SK-N-SH (cell line): ENCODE measurements around the gene COBLL1. TPM values are rescaled to one million over a fixed set of nuclear protein-coding genes. Genes with fewer than 3 reads are reported as not detected.

Experiments used
- CTCF ChIA-PET: fragments of 300-600, 350-600 bp; formaldehyde crosslinking; extraction: SDS; loops from one replicate; lab custom pipeline; 2021; lab: Yijun Ruan, JAX
- POLR2A ChIA-PET: fragments of 350-600 bp; sonication (Branson Sonifier 250); formaldehyde crosslinking; extraction: SDS; loops from one replicate; lab custom pipeline; 2020; ENCODE audit warnings: antibody characterized with exemption, inconsistent platforms; lab: Yijun Ruan, JAX
- DNase-seq: peaks from one replicate; pipeline ENCODE4 v3.0.0; 2012
- H2AFZ ChIP-seq: fragments of 200-600 bp; sonication (generic); 2 replicates; pipeline ENCODE4 v1.8.1; 2016; ENCODE audit warnings: antibody characterized with exemption, mild to moderate bottlenecking, low read depth
- H3F3A ChIP-seq: fragments of 200-600 bp; sonication (generic); replicated peaks from 2 replicates; pipeline ENCODE3; 2016; ENCODE audit warnings: antibody characterized with exemption, mild to moderate bottlenecking; ENCODE audit not compliant: insufficient read depth
- H3K27ac ChIP-seq, 2 experiments: fragments of 200-500 bp in 1 of 2; fragments of 200-600 bp in 1 of 2; sonication (Bioruptor generic) in 1 of 2; sonication (generic), shearing (Covaris generic) in 1 of 2; 2 replicates each; pipeline versions ENCODE4 v1.5.1 to v1.6.1; 2014 to 2016; ENCODE audit warnings: low read depth in 2 of 2, inconsistent platforms in 1 of 2, low read length in 1 of 2, mild to moderate bottlenecking in 1 of 2, mixed read lengths in 1 of 2
- H3K27me3 ChIP-seq: fragments of 200-600 bp; sonication (generic), shearing (Covaris generic); 2 replicates; pipeline ENCODE4 v1.6.1; 2016; ENCODE audit warnings: mixed run types; ENCODE audit not compliant: insufficient read depth
- H3K36me3 ChIP-seq, 2 experiments: fragments of 200-500 bp in 1 of 2; fragments of 200-600 bp in 1 of 2; sonication (Bioruptor generic) in 1 of 2; sonication (generic) in 1 of 2; replicated peaks in 1 of 2; 2 replicates each; pipeline versions ENCODE3 to v1.5.1; 2014 to 2016; ENCODE audit warnings: low read length in 1 of 2, mild to moderate bottlenecking in 1 of 2; ENCODE audit not compliant: insufficient read depth in 2 of 2, control insufficient read depth in 1 of 2
- H3K4me1 ChIP-seq, 2 experiments: fragments of 200-500 bp in 1 of 2; fragments of 200-600 bp in 1 of 2; sonication (Bioruptor generic) in 1 of 2; sonication (generic), shearing (Covaris generic) in 1 of 2; 2 replicates each; pipeline versions ENCODE4 v1.5.1 to v1.6.1; 2014 to 2016; ENCODE audit warnings: low read depth in 1 of 2, low read length in 1 of 2, mixed run types in 1 of 2; ENCODE audit not compliant: insufficient read depth in 2 of 2, control insufficient read depth in 1 of 2
- H3K4me2 ChIP-seq: fragments of 200-600 bp; sonication (generic), shearing (Covaris generic); 2 replicates; pipeline ENCODE4 v1.6.1; 2017; ENCODE audit warnings: mixed run types
- H3K4me3 ChIP-seq, 2 experiments: fragments of 200-500 bp in 1 of 2; fragments of 200-600 bp in 1 of 2; sonication (Bioruptor generic) in 1 of 2; sonication (generic), shearing (Covaris generic) in 1 of 2; 2 replicates each; pipeline versions ENCODE4 v1.5.1 to v1.8.1; 2014 to 2016; ENCODE audit warnings: low read depth in 2 of 2, inconsistent platforms in 1 of 2, low read length in 1 of 2, mild to moderate bottlenecking in 1 of 2, mixed read lengths in 1 of 2, moderate library complexity in 1 of 2
- H3K79me2 ChIP-seq: fragments of 200-600 bp; sonication (generic); 2 replicates; pipeline ENCODE4 v1.8.1; 2017; ENCODE audit warnings: mild to moderate bottlenecking; ENCODE audit not compliant: insufficient read depth
- H3K9ac ChIP-seq: fragments of 200-600 bp; sonication (generic); 2 replicates; pipeline ENCODE4 v1.6.1; 2017; ENCODE audit warnings: mixed run types
- H3K9me2 ChIP-seq: fragments of 200-600 bp; sonication (generic); 2 replicates; pipeline ENCODE4 v1.6.1; 2017; ENCODE audit warnings: mixed run types
- H3K9me3 ChIP-seq: fragments of 200-600 bp; sonication (generic); 2 replicates; pipeline ENCODE4 v1.6.1; 2017; ENCODE audit warnings: mixed run types, mild to moderate bottlenecking, moderate library complexity
- H4K20me1 ChIP-seq: fragments of 200-600 bp; sonication (generic); 2 replicates; pipeline ENCODE4 v1.6.1; 2017; ENCODE audit warnings: mild to moderate bottlenecking, mixed run types; ENCODE audit not compliant: insufficient read depth
- CHD2 ChIP-seq: fragments of 150-350 bp; IDR thresholded peaks from 2 replicates; pipeline ENCODE4 v1.6.1; 2018; ENCODE audit warnings: low read length; ENCODE audit not compliant: partially characterized antibody
- CTCF ChIP-seq: fragments of 200-600 bp; sonication (generic); IDR thresholded peaks from 2 replicates; pipeline ENCODE4 v1.6.1; 2017; ENCODE audit warnings: antibody characterized with exemption, mild to moderate bottlenecking, moderate library complexity
- ELF1 ChIP-seq: IDR thresholded peaks from 2 replicates; pipeline ENCODE4 v1.4.0; 2012
- EP300 ChIP-seq, 2 experiments: IDR thresholded peaks; 2 replicates each; pipeline versions ENCODE4 v1.4.0 to v1.6.1; 2012; ENCODE audit warnings: borderline replicate concordance in 1 of 2, low read depth in 1 of 2, low read length in 1 of 2
- FOXJ3 ChIP-seq: sonication (generic); formaldehyde crosslinking; IDR thresholded peaks from 2 replicates; pipeline ENCODE4 v1.5.1; 2020; ENCODE audit warnings: mild to moderate bottlenecking, missing genetic modification reagents
- FOXM1 ChIP-seq: IDR thresholded peaks from 2 replicates; pipeline ENCODE4 v1.4.0; 2012; ENCODE audit warnings: low read depth, mild to moderate bottlenecking
- GATA2 ChIP-seq: sonication (generic); formaldehyde crosslinking; IDR thresholded peaks from 2 replicates; pipeline ENCODE4 v1.5.0; 2020; ENCODE audit warnings: mild to moderate bottlenecking, missing genetic modification reagents
- JUND ChIP-seq: IDR thresholded peaks from 2 replicates; pipeline ENCODE4 v1.4.0; 2012
- MEF2A ChIP-seq: IDR thresholded peaks from 2 replicates; pipeline ENCODE4 v1.4.0; 2012; ENCODE audit warnings: low read depth, borderline replicate concordance
- MXI1 ChIP-seq: IDR thresholded peaks from 2 replicates; pipeline ENCODE4 v1.6.1; 2012; ENCODE audit warnings: mild to moderate bottlenecking, low read depth, low read length, improper control_type of control experiment
- NFIC ChIP-seq: IDR thresholded peaks from 2 replicates; pipeline ENCODE4 v1.4.0; 2012; ENCODE audit warnings: borderline replicate concordance
- PBX3 ChIP-seq: IDR thresholded peaks from 2 replicates; pipeline ENCODE4; 2012
- POLR2AphosphoS5 ChIP-seq: IDR thresholded peaks from 2 replicates; pipeline ENCODE4 v1.6.1; 2012; ENCODE audit warnings: low read depth, low read length
- RAD21 ChIP-seq: IDR thresholded peaks from 2 replicates; pipeline ENCODE4 v1.6.1; 2012; ENCODE audit warnings: mild to moderate bottlenecking, low read length
- RCOR1 ChIP-seq: fragments of 150-350 bp; IDR thresholded peaks from 2 replicates; pipeline ENCODE4 v1.6.1; 2017; ENCODE audit warnings: antibody characterized with exemption, low read length
- SIN3A ChIP-seq: IDR thresholded peaks from 2 replicates; pipeline ENCODE4 v1.6.1; 2012; ENCODE audit warnings: low read depth, mild to moderate bottlenecking, low read length, moderate library complexity, borderline replicate concordance
- SMC3 ChIP-seq: IDR thresholded peaks from 2 replicates; pipeline ENCODE4 v1.6.1; 2012; ENCODE audit warnings: low read depth, low read length, improper control_type of control experiment
- TCF12 ChIP-seq: IDR thresholded peaks from 2 replicates; pipeline ENCODE4 v1.4.0; 2012
- TEAD4 ChIP-seq: IDR thresholded peaks from 2 replicates; pipeline ENCODE4 v1.4.0; 2012; ENCODE audit warnings: mild to moderate bottlenecking, borderline replicate concordance; ENCODE audit not compliant: insufficient read depth
- YY1 ChIP-seq: IDR thresholded peaks from 2 replicates; pipeline ENCODE4 v1.4.0; 2012; ENCODE audit warnings: low read depth, mild to moderate bottlenecking
- WGBS: methylation state at CpG from one replicate; pipeline ENCODE4 v1.1.6; 2017; ENCODE audit warnings: low lambda C conversion rate; 5-methylcytosine and 5-hydroxymethylcytosine counted together
- polyA plus RNA-seq, 3 experiments: library from polyadenylated mRNA; depleted of rRNA; stranded (reverse); fragments of >200 nt; gene quantifications; 2 replicates each; pipeline ENCODE4 v1.2.3, GENCODE V29; 2012
- TF ChIP-seq, protein P1 (sequence below): IDR thresholded peaks from 2 replicates; pipeline ENCODE4 v1.4.0; 2012; ENCODE audit warnings: low read depth

COBLL1 gene
- polyA plus RNA-seq, 1 of the 3 experiments (the other 2 are of a cell fraction): 3.1 TPM

DNA sequence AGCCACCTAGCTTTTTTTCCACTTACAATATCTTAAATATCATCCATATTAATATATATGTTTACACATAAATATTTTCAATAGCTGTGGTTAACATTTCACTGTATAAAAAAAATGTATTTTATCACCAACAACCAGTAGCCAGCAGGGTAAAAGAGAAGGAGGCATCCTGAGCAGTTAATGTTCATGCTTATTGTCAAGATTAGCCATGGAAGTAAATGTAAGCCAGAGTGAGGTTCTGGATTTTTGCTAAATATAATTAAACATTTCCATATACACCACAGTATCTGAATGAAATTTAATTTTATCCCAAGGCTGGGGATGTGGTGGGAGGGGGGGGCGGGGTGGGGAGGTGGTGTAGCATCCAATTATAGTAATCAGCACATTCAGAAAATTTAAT, 140.1 kb downstream of the COBLL1 start:
- H3K4me2 ChIP-seq: no peak overlapping the region
- ChIA-PET CTCF (interaction anchor here (0.9 to 1.0 kb wide), 2 partner anchors 141 to 315 kb away, joined by 3 to 4 read pairs; no protein-coding TSS in a partner anchor), POLR2A (no interaction called here)
- H3K4me3 ChIP-seq: no peak overlapping the region
- H3K9ac ChIP-seq: no peak overlapping the region
- H4K20me1 ChIP-seq: no peaks in the 10 kb centered on the region
- no peak for TF ChIP-seq YY1
- 0 out of 2 replicates have a peak, but pooled peaks have one; percentile 2 for TF ChIP-seq RAD21
- TF ChIP-seq FOXM1: no peak
- no peak for TF ChIP-seq PBX3
- TF ChIP-seq POLR2AphosphoS5: no peak
- TF ChIP-seq EP300 (IDR thresholded peaks at IDR 0.05; ENCODE audit: borderline replicate concordance in 1 of 2, low read depth in 1 of 2, low read length in 1 of 2): peak in 1 of 2 experiments; percentile 71; a peak in 2 of 4 replicates
- no peak for TF ChIP-seq MXI1
- no peak for TF ChIP-seq MEF2A
- no peak for TF ChIP-seq TEAD4
- no peak for TF ChIP-seq SMC3
- no peak for TF ChIP-seq NFIC
- TF ChIP-seq CHD2: peak; percentile 41
- peak; percentile 67 for TF ChIP-seq RCOR1
- no peak for TF ChIP-seq FOXJ3 (CRISPR knock-in tag)
- TF ChIP-seq JUND: no peak
- TF ChIP-seq SIN3A: no peak
- no peak for TF ChIP-seq ELF1
- TF ChIP-seq GATA2 (CRISPR knock-in tag): peak; percentile 52; the same call in 1 of the 2 replicates
- TF ChIP-seq, protein P1, sequence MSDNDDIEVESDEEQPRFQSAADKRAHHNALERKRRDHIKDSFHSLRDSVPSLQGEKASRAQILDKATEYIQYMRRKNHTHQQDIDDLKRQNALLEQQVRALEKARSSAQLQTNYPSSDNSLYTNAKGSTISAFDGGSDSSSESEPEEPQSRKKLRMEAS: no peak
- H3K9me2 ChIP-seq: no peaks in the 10 kb centered on the region
- H3F3A ChIP-seq: peaks cover 24% of the 10 kb centered on the region
- peaks cover 0 to 8% of the 10 kb centered on the region in 2 experiments for H3K36me3 ChIP-seq
- H3K4me1 ChIP-seq: peaks cover under 1 to 22% of the 10 kb centered on the region in 2 experiments; a peak in 3 of 4 replicates
- no peaks in the 10 kb centered on the region for H3K9me3 ChIP-seq
- no peaks in the 10 kb centered on the region for H3K27me3 ChIP-seq
- no peak overlapping the region; a peak in 1 of 4 replicates for H3K27ac ChIP-seq
- peak; percentile 30 for DNase-seq
- H3K79me2 ChIP-seq: no peaks in the 10 kb centered on the region
- H2AFZ ChIP-seq: no peak overlapping the region
- 67% methylated on average over 1 of the region's 1 CpG for WGBS

GRCh38 chr2:164700390-164700789, 141.2 kb downstream of the COBLL1 start:
- Histone ChIP-seq H3K27ac (peak overlapping the region in 1 of 2 experiments; percentile 63; a peak in 3 of 4 replicates), H3K9me2 (no peaks in the 10 kb centered on the region), H3K4me1 (peaks cover 3 to 14% of the 10 kb centered on the region in 2 experiments; a peak in 3 of 4 replicates), H3K9me3 (no peaks in the 10 kb centered on the region), H4K20me1 (no peaks in the 10 kb centered on the region), H3K4me3 (no peak overlapping the region), H3F3A (peaks cover 12% of the 10 kb centered on the region), H2AFZ (0 out of 2 replicates have a peak overlapping the region, but pooled peaks have one; percentile 49), H3K36me3 (peaks cover 0 to 12% of the 10 kb centered on the region in 2 experiments), H3K4me2 (peak overlapping the region; percentile 13; the same call in 1 of the 2 replicates), H3K79me2 (no peaks in the 10 kb centered on the region), H3K9ac (no peak overlapping the region; the same call in 1 of the 2 replicates), H3K27me3 (no peaks in the 10 kb centered on the region)
- POLR2A ChIA-PET: no interaction called here
- CTCF ChIA-PET: interaction anchor here (1.0 to 2.5 kb wide), 3 partner anchors 16 to 316 kb away, joined by 4 to 9 read pairs (median 6); no protein-coding TSS in a partner anchor
- no peak for DNase-seq
- TF ChIP-seq CHD2 (no peak), TCF12 (peak; percentile 19; the same call in 1 of the 2 replicates), CTCF (no peak)
- 67% methylated on average over 2 of the region's 2 CpGs for WGBS
